ENCODE data around the gene KCNQ5.

Gene KCNQ5

DNA sequence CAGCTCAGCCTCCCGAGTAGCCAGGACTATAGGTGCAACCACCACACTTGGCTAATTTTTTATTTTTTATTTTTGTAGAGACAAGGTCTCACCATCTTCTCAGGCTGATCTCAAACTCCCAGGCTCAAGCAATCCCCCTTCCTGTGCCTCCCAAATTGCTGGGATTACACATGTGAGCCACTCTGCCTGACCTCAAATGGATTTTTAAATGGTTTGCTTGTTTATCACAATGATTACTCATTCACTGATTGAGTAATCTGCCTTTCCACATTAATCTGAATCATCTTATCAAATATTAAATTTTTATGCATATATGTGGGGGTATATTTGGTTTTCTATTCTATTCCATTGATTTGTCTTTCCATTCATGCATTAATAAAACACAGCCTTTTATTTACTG is 612.9 kb downstream of the KCNQ5 start:
- TF ChIP-seq, protein P1, sequence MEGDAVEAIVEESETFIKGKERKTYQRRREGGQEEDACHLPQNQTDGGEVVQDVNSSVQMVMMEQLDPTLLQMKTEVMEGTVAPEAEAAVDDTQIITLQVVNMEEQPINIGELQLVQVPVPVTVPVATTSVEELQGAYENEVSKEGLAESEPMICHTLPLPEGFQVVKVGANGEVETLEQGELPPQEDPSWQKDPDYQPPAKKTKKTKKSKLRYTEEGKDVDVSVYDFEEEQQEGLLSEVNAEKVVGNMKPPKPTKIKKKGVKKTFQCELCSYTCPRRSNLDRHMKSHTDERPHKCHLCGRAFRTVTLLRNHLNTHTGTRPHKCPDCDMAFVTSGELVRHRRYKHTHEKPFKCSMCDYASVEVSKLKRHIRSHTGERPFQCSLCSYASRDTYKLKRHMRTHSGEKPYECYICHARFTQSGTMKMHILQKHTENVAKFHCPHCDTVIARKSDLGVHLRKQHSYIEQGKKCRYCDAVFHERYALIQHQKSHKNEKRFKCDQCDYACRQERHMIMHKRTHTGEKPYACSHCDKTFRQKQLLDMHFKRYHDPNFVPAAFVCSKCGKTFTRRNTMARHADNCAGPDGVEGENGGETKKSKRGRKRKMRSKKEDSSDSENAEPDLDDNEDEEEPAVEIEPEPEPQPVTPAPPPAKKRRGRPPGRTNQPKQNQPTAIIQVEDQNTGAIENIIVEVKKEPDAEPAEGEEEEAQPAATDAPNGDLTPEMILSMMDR (IDR thresholded peaks at IDR 0.05; ENCODE audit: low read length) = no peak
- H3K36me3 ChIP-seq (ENCODE audit: insufficient read depth, low read length) = no peaks in the 10 kb centered on the region
- H3K27ac ChIP-seq (ENCODE audit: low read depth, low read length, poor library complexity, severe bottlenecking) = no peak overlapping the region
- H4K20me1 ChIP-seq (ENCODE audit: insufficient read depth, low read length) = no peaks in the 10 kb centered on the region
- no peaks in the 10 kb centered on the region for H3K79me2 ChIP-seq (ENCODE audit: insufficient read depth, low read length)
- no peaks in the 10 kb centered on the region for H3K9me3 ChIP-seq (ENCODE audit: low read length)
- no peak overlapping the region for H3K4me2 ChIP-seq (ENCODE audit: low read length)
- H3K9ac ChIP-seq (ENCODE audit: low read length) = no peak overlapping the region
- H3K27me3 ChIP-seq (ENCODE audit: insufficient read depth, low read length) = no peaks in the 10 kb centered on the region
- no peaks in the 10 kb centered on the region for H3K4me1 ChIP-seq (ENCODE audit: insufficient read depth, low read length, severe bottlenecking)
- no peaks in the 10 kb centered on the region for H3K9me2 ChIP-seq (ENCODE audit: low read depth, low read length)
- H3K4me3 ChIP-seq (ENCODE audit: low read depth, low read length, poor library complexity, severe bottlenecking) = no peak overlapping the region
- H3F3A ChIP-seq (ENCODE audit: insufficient read depth, low read length) = no peaks in the 10 kb centered on the region
- no peak overlapping the region for H2AFZ ChIP-seq (ENCODE audit: low read length)

DNA sequence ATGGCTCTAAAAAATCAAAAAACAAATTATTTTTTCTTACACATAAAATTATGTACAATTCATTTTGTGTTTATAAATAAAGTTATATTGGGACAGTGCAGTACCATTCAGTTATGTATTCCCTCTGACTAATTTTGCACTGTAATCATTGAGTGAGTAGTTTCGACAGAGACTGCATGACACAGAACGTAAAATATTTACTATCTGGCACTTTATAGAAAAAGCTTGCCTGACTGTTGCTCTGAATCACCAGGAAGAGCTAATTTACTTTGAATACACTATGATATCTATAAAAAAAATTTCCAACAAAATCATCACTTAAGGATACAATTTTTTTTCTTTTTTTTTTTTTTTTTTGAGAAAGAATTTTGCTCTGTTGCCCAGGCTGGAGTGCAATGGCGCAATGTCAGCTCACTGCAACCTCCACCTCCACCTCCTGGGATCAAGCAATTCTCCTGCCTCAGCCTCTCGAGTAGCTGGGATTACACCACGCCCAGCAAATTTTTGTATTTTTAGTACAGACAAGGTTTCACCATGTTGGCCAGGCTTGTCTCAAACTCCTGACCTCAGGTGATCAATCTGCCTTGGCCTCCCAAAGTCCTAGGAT is 614.4 kb downstream of the KCNQ5 start:
- Histone ChIP-seq H3K9ac (ENCODE audit: low read length) (no peak overlapping the region), H3K4me1 (ENCODE audit: insufficient read depth, low read length, severe bottlenecking) (no peaks in the 10 kb centered on the region), H3K36me3 (ENCODE audit: insufficient read depth, low read length) (no peaks in the 10 kb centered on the region), H2AFZ (ENCODE audit: low read length) (no peak overlapping the region), H3K9me2 (ENCODE audit: low read depth, low read length) (no peaks in the 10 kb centered on the region), H3K27ac (ENCODE audit: low read depth, low read length, poor library complexity, severe bottlenecking) (no peak overlapping the region), H3K9me3 (ENCODE audit: low read length) (no peaks in the 10 kb centered on the region), H3F3A (ENCODE audit: insufficient read depth, low read length) (no peaks in the 10 kb centered on the region), H3K4me3 (ENCODE audit: low read depth, low read length, poor library complexity, severe bottlenecking) (no peak overlapping the region), H4K20me1 (ENCODE audit: insufficient read depth, low read length) (no peaks in the 10 kb centered on the region), H3K4me2 (ENCODE audit: low read length) (no peak overlapping the region), H3K27me3 (ENCODE audit: insufficient read depth, low read length) (no peaks in the 10 kb centered on the region), H3K79me2 (ENCODE audit: insufficient read depth, low read length) (no peaks in the 10 kb centered on the region)
- no peak for TF ChIP-seq EZH2 (IDR thresholded peaks at IDR 0.05; ENCODE audit: borderline replicate concordance, low read length)
- TF ChIP-seq, protein P1 (IDR thresholded peaks at IDR 0.05; ENCODE audit: low read length) = no peak

DNA sequence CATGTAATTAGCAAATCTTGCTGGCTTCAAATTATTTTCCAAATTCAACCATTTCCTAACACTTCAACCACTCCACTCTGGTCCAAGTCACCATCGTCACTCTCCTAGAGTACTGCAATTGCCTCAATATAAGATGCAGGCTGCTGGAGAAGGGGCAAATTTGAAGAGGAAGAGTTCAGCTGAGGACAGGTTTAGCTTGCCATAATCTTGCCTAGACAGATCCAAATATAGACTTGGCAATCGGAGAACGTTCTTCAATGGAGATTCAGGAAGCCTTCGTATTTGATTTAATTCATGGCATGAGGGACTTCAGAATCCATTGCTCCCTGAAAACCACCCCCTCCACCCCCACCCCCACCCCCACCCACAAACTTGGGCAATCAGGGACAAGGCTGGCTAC is 618.9 kb downstream of the KCNQ5 start:
- Histone ChIP-seq H3K27ac (ENCODE audit: low read depth, low read length, poor library complexity, severe bottlenecking) (no peak overlapping the region), H3K36me3 (ENCODE audit: insufficient read depth, low read length) (no peaks in the 10 kb centered on the region), H3K9me2 (ENCODE audit: low read depth, low read length) (no peaks in the 10 kb centered on the region), H3K9me3 (ENCODE audit: low read length) (no peaks in the 10 kb centered on the region), H3K27me3 (ENCODE audit: insufficient read depth, low read length) (no peaks in the 10 kb centered on the region), H2AFZ (ENCODE audit: low read length) (no peak overlapping the region), H3K4me1 (ENCODE audit: insufficient read depth, low read length, severe bottlenecking) (no peaks in the 10 kb centered on the region), H3K4me3 (ENCODE audit: low read depth, low read length, poor library complexity, severe bottlenecking) (no peak overlapping the region), H3K79me2 (ENCODE audit: insufficient read depth, low read length) (no peaks in the 10 kb centered on the region), H3F3A (ENCODE audit: insufficient read depth, low read length) (no peaks in the 10 kb centered on the region), H3K9ac (ENCODE audit: low read length) (no peak overlapping the region), H4K20me1 (ENCODE audit: insufficient read depth, low read length) (no peaks in the 10 kb centered on the region), H3K4me2 (ENCODE audit: low read length) (no peak overlapping the region)
- no peak for TF ChIP-seq EZH2 (IDR thresholded peaks at IDR 0.05; ENCODE audit: borderline replicate concordance, low read length)
- TF ChIP-seq, protein P1 (IDR thresholded peaks at IDR 0.05; ENCODE audit: low read length) = no peak
